Left colon (tissue), 2 donors: Measurements from ENCODE around the gene PTGES3L. TPM values are rescaled to one million over a fixed set of nuclear protein-coding genes. Genes with fewer than 3 reads are reported as not detected.
"Not testable (repeated sequence)": the region's sequence is repeated elsewhere in the genome, so short reads cannot be mapped to it uniquely, and the experiment has no call there.

Experiments
- ATAC-seq: fragments of 200-7000 bp; cut with Tn5 transposase; one replicate; pipeline ENCODE4 v1.9.1; 2020; ENCODE audit warnings: mild to moderate bottlenecking, moderate library complexity
- DNase-seq, 2 donors: peaks; one replicate each; pipeline ENCODE4 v3.0.0-alpha.2; 2020
- intact Hi-C, 2 donors: fragments of 100-400 bp; cut with DNase I in 1 of 2; cut with micrococcal nuclease in 1 of 2; formaldehyde crosslinking; loops; one replicate each; pipeline versions ENCODE4 v1.11.2 to v1.14.0; 2022; cut with DNase I, micrococcal nuclease
- total RNA-seq, 2 donors: library from RNA; stranded (reverse); fragmentation: NEBNext Ultra II Directional; extraction: Animal tissue kit (Norgen Biotek cat#: 25700); gene quantifications; one replicate each; pipeline ENCODE4 v1.2.1, GENCODE V29; 2021
- donor health status: DM: no; HTN: no; CAD: no.
- donor health status: DM: yes; HTN: yes; CAD: no.

The PTGES3L gene
- total RNA-seq, 2 donors from 2014 or later, result 3.2 to 3.6 TPM

- DNase-seq (no peak), ATAC-seq (no peak)
- intact Hi-C loops, result no loop called here
Observed at GRCh38 chr17:43016216-43016615, 36.3 kb upstream of the PTGES3L start.

GRCh38 chr17:43015579-43015978 is 35.7 kb upstream of the PTGES3L start:
- DNase-seq, result no peak
- intact Hi-C loops, result no loop called here
- ATAC-seq, result no peak

GRCh38 chr17:43014649-43015542 is 35.0 kb upstream of the PTGES3L start:
- intact Hi-C loops, result no loop called here
- DNase-seq, result no peak
- ATAC-seq, result no peak

GRCh38 chr17:43014020-43014648 is 34.3 kb upstream of the PTGES3L start:
- DNase-seq (peak in 1 of 2 donors; percentile 28), ATAC-seq (no peak)
- intact Hi-C loops, result no loop called here

- intact Hi-C loops, result no loop called here
- DNase-seq, result no peak
- no peak for ATAC-seq
Observed at GRCh38 chr17:43013296-43013695, 33.4 kb upstream of the PTGES3L start.

GRCh38 chr17:43011728-43012472 is 32.0 kb upstream of the PTGES3L start:
- DNase-seq, result peak in 1 of 2 donors; percentile 29
- no peak for ATAC-seq
- intact Hi-C loops, result no loop called here

GRCh38 chr17:43010667-43011308 is 30.9 kb upstream of the PTGES3L start:
- intact Hi-C loops, result no loop called here
- DNase-seq, result peak; percentile 54 to 78
- peak; percentile 84 for ATAC-seq

- intact Hi-C loops, result no loop called here
- DNase-seq, result peak; percentile 90 to 92
- ATAC-seq, result peak; percentile 83
Observed at GRCh38 chr17:43006639-43007551, 27.0 kb upstream of the PTGES3L start, which contains the start of gene IFI35. TSS of gene IFI35 (plus strand) at chr17:43006784. CDS start at chr17:43006948, 164 bp downstream.

GRCh38 chr17:43003542-43004172 is 23.8 kb upstream of the PTGES3L start:
- no peak for ATAC-seq
- intact Hi-C loops, result no loop called here

GRCh38 chr17:43000894-43001293 is 21.0 kb upstream of the PTGES3L start:
- not testable (repeated sequence) for ATAC-seq

More at GRCh38 chr17:43003542-43004172, 23.8 kb upstream of the PTGES3L start:
- DNase-seq, result no peak

GRCh38 chr17:42999003-42999525 is 19.2 kb upstream of the PTGES3L start:
- DNase-seq (no peak), ATAC-seq (no peak)
- intact Hi-C loops, result no loop called here

More at GRCh38 chr17:43000894-43001293, 21.0 kb upstream of the PTGES3L start:
- intact Hi-C loops, DNase-seq: not testable (repeated sequence)

GRCh38 chr17:42997984-42998938 is 18.4 kb upstream of the PTGES3L start, which contains the start of gene RPL27:
TSS of gene RPL27 (plus strand) at chr17:42998419. CDS start at chr17:42998751, 332 bp downstream.
- intact Hi-C loops, result no loop called here
- peak; percentile 97 to 99 for DNase-seq
- ATAC-seq, result peak; percentile 94

- intact Hi-C loops, result no loop called here
- DNase-seq, result no peak
Observed at GRCh38 chr17:42997390-42997983, 17.6 kb upstream of the PTGES3L start.

GRCh38 chr17:42993913-42994312 is 14.0 kb upstream of the PTGES3L start:
- ATAC-seq, intact Hi-C loops, DNase-seq: not testable (repeated sequence)

More at GRCh38 chr17:42997390-42997983, 17.6 kb upstream of the PTGES3L start:
- no peak for ATAC-seq

GRCh38 chr17:42992872-42993271 is 13.0 kb upstream of the PTGES3L start:
- ATAC-seq, result no peak
- no peak for DNase-seq

More at GRCh38 chr17:42992872-42993271, 13.0 kb upstream of the PTGES3L start:
- intact Hi-C loops, result no loop called here
